Breast epithelium (tissue), 3 donors: ENCODE measurements around the gene HDGFL1.

Experiments used
- CTCF ChIP-seq, 3 donors: fragments of 450-650 bp; IDR thresholded peaks; one replicate each; pipeline ENCODE4 v1.5.1; 2016 to 2017; ENCODE audit warnings: antibody characterized with exemption in 3 of 3, mild to moderate bottlenecking in 3 of 3, moderate library complexity in 3 of 3
- POLR2A ChIP-seq: fragments of 450-650 bp; IDR thresholded peaks from one replicate; pipeline ENCODE4 v1.6.1; 2016; ENCODE audit warnings: antibody characterized with exemption, mild to moderate bottlenecking, moderate library complexity
- POLR2AphosphoS5 ChIP-seq, 3 donors: sonication (generic); formaldehyde crosslinking; IDR thresholded peaks; one replicate each; pipeline ENCODE4 v1.6.1; 2017; ENCODE audit warnings: antibody characterized with exemption in 3 of 3

- TF ChIP-seq POLR2AphosphoS5 (IDR thresholded peaks at IDR 0.05) (no peak), CTCF (IDR thresholded peaks at IDR 0.05) (no peak), POLR2A (no peak)
Observed at GRCh38 chr6:22558288-22558882, 11.0 kb upstream of the HDGFL1 start.
